Peyer's patch (tissue), 4 donors: ENCODE results near the gene PDXP. TPM values are rescaled to one million over a fixed set of nuclear protein-coding genes. Genes with fewer than 3 reads are reported as not detected.
A peak's percentile ranks its signal among the peaks of the same experiment; 100 is the strongest.

ENCODE experiments used
- DNase-seq, 3 donors: peaks; one replicate each; pipeline ENCODE4 v3.0.0-alpha.2; 2017 to 2019
- H3K27ac ChIP-seq, 4 donors: fragments of 200-600 bp; sonication (generic); one replicate each; pipeline ENCODE4 v1.5.1; 2016 to 2019
- H3K27me3 ChIP-seq, 2 donors: fragments of 200-600 bp; sonication (generic); one replicate each; pipeline ENCODE4 v1.5.1; 2019
- H3K36me3 ChIP-seq, 3 donors: fragments of 200-600 bp; sonication (generic); one replicate each; pipeline ENCODE4 v1.5.1; 2016 to 2019
- H3K4me1 ChIP-seq, 4 donors: fragments of 200-600 bp; sonication (generic); one replicate each; pipeline ENCODE4 v1.5.1; 2016 to 2019
- H3K4me3 ChIP-seq, 4 donors: fragments of 200-600 bp; sonication (generic); 1 replicate in 3 of 4; 2 replicates in 1 of 4; pipeline ENCODE4 v1.5.1; 2016 to 2019; ENCODE audit warnings: mild to moderate bottlenecking in 1 of 4
- H3K9me3 ChIP-seq, 4 donors: fragments of 200-600 bp; sonication (generic); one replicate each; pipeline ENCODE4 v1.5.1; 2016 to 2019; ENCODE audit warnings: mild to moderate bottlenecking in 1 of 4
- CTCF ChIP-seq, 6 experiments: fragments of 450-650 bp in 4 of 6; fragments of 200-600 bp in 2 of 6; sonication (generic) in 1 of 6; IDR thresholded peaks; one replicate each; pipeline ENCODE4 v1.5.1; 2017 to 2019; ENCODE audit warnings: antibody characterized with exemption in 6 of 6, mild to moderate bottlenecking in 3 of 6, moderate library complexity in 1 of 6
- POLR2A ChIP-seq, 2 donors: fragments of 450-650 bp; IDR thresholded peaks; one replicate each; pipeline ENCODE4 v1.5.1; 2017; ENCODE audit warnings: antibody characterized with exemption in 2 of 2, mild to moderate bottlenecking in 2 of 2, moderate library complexity in 2 of 2
- total RNA-seq, 4 donors: library from RNA; depleted of rRNA; stranded (reverse); fragments of >200 nt; gene quantifications; one replicate each; pipeline ENCODE4 v1.1.0, GENCODE V29; 2016

PDXP gene
- total RNA-seq, 4 donors from 2014 or later, result 19.0 to 146 (median 111) TPM

- H3K4me3 ChIP-seq, result no peak overlapping the region
- no peaks in the 10 kb centered on the region for H3K36me3 ChIP-seq
- no peaks in the 10 kb centered on the region for H3K9me3 ChIP-seq
- no peak for DNase-seq
- no peak for TF ChIP-seq CTCF (IDR thresholded peaks at IDR 0.05)
- TF ChIP-seq POLR2A (IDR thresholded peaks at IDR 0.05), result no peak
- no peaks in the 10 kb centered on the region for H3K27me3 ChIP-seq
- peak overlapping the region; percentile 90 to 98 (median 92) for H3K27ac ChIP-seq
- H3K4me1 ChIP-seq, result peaks cover 3 to 59% (median 15%) of the 10 kb centered on the region in 4 donors
Measured at GRCh38 chr22:37674248-37674647, 15.7 kb downstream of the PDXP start.

- Histone ChIP-seq H3K27ac (peak within 1 kb of the TSS; percentile 90 to 98 (median 92)), H3K36me3 (no peaks in the 10 kb centered on the region), H3K27me3 (no peaks in the 10 kb centered on the region), H3K4me1 (peaks cover 3 to 59% (median 15%) of the 10 kb centered on the region in 4 donors), H3K4me3 (peak within 1 kb of the TSS; percentile 50 to 68 (median 62)), H3K9me3 (no peaks in the 10 kb centered on the region)
- peak; percentile 83 to 95 (median 92) for DNase-seq
- TF ChIP-seq POLR2A (IDR thresholded peaks at IDR 0.05), result no peak
- TF ChIP-seq CTCF (IDR thresholded peaks at IDR 0.05), result peak in 1 of 6 experiments; percentile 27
Measured at GRCh38 chr22:37674951-37675929, 16.7 kb downstream of the PDXP start, which contains the start of gene LGALS1. TSS of gene LGALS1 (plus strand) at chr22:37675636. CDS start at chr22:37675703, 67 bp downstream.

GRCh38 chr22:37675930-37676735 lies 17.6 kb downstream of the PDXP start:
- Histone ChIP-seq H3K9me3 (no peaks in the 10 kb centered on the region), H3K4me3 (peak overlapping the region; percentile 50 to 68 (median 62)), H3K36me3 (no peaks in the 10 kb centered on the region), H3K27me3 (no peaks in the 10 kb centered on the region), H3K4me1 (peaks cover 3 to 64% (median 15%) of the 10 kb centered on the region in 4 donors), H3K27ac (peak overlapping the region; percentile 90 to 98 (median 92))
- TF ChIP-seq CTCF (IDR thresholded peaks at IDR 0.05), result no peak
- TF ChIP-seq POLR2A (IDR thresholded peaks at IDR 0.05), result no peak
- peak in 1 of 3 donors; percentile 48 for DNase-seq

- H3K9me3 ChIP-seq, result no peaks in the 10 kb centered on the region
- peak; percentile 87 to 98 (median 97) for DNase-seq
- TF ChIP-seq POLR2A (IDR thresholded peaks at IDR 0.05) (peak in 1 of 2 donors; percentile 47), CTCF (IDR thresholded peaks at IDR 0.05) (no peak)
- no peaks in the 10 kb centered on the region for H3K36me3 ChIP-seq
- peaks cover 3 to 72% (median 19%) of the 10 kb centered on the region in 4 donors for H3K4me1 ChIP-seq
- peak overlapping the region; percentile 50 to 68 (median 62) for H3K4me3 ChIP-seq
- peak overlapping the region; percentile 90 to 98 (median 92) for H3K27ac ChIP-seq
- H3K27me3 ChIP-seq, result no peaks in the 10 kb centered on the region
Measured at GRCh38 chr22:37676736-37677492, 18.4 kb downstream of the PDXP start.
